GM12878 (cell line): ENCODE data around the gene KCNH4. TPM values are rescaled to one million over a fixed set of nuclear protein-coding genes. Genes with fewer than 3 reads are reported as not detected.

Experiments
- CBX3 ChIP-seq: fragments of 200-600 bp; sonication (generic); IDR thresholded peaks from 2 replicates; pipeline ENCODE4 v1.6.1; 2016; ENCODE audit warnings: low read depth, borderline replicate concordance
- CHD2 ChIP-seq: IDR thresholded peaks from 2 replicates; pipeline ENCODE4 v1.6.1; 2011; ENCODE audit warnings: low read depth, low read length, improper control_type of control experiment, borderline replicate concordance
- FOXM1 ChIP-seq: IDR thresholded peaks from 2 replicates; pipeline ENCODE4 v1.6.1; 2012; ENCODE audit warnings: low read depth, mild to moderate bottlenecking, inconsistent platforms, low read length, moderate library complexity
- PKNOX1 ChIP-seq: fragments of 450-650 bp; IDR thresholded peaks from 2 replicates; pipeline ENCODE4 v1.6.1; 2016; ENCODE audit warnings: mild to moderate bottlenecking
- POU2F2 ChIP-seq: IDR thresholded peaks from 3 replicates; pipeline ENCODE4 v1.6.1; 2011; ENCODE audit warnings: low read depth, mild to moderate bottlenecking, low read length, borderline replicate concordance
- SIX5 ChIP-seq: IDR thresholded peaks from 2 replicates; pipeline ENCODE4 v1.6.1; 2011; ENCODE audit warnings: mild to moderate bottlenecking, low read depth, low read length, moderate library complexity; ENCODE audit not compliant: severe bottlenecking
- SMARCA5 ChIP-seq: fragments of 450-650 bp; IDR thresholded peaks from 2 replicates; pipeline ENCODE4 v1.6.1; 2017; ENCODE audit warnings: mild to moderate bottlenecking
- ZNF24 ChIP-seq: fragments of 450-650 bp; IDR thresholded peaks from 2 replicates; pipeline ENCODE4 v1.6.1; 2017; ENCODE audit warnings: antibody characterized with exemption, mild to moderate bottlenecking
- ZZZ3 ChIP-seq: IDR thresholded peaks from 2 replicates; pipeline ENCODE4 v1.6.1; 2011; ENCODE audit warnings: low read depth; ENCODE audit not compliant: control insufficient read depth, insufficient read length
- polyA plus RNA-seq, 11 experiments: library from polyadenylated mRNA; depleted of rRNA in 4 of 11; unstranded in 6 of 11; stranded (reverse) in 5 of 11; fragments of >200 nt; fragmentation: Nextera tagmentation in 4 of 11; fragmentation: Illumina TruSeq in 1 of 11; extraction: Ambion mirVana in 4 of 11; extraction: Trizol in 1 of 11; gene quantifications; 1 replicate in 1 of 11; 2 replicates in 10 of 11; pipeline versions ENCODE4 v1.2.1 to v1.2.3, GENCODE V29; 2011 to 2016; ENCODE audit warnings: inconsistent platforms in 2 of 11, missing spikeins in 2 of 11, low read depth in 1 of 11
- total RNA-seq, 4 experiments: library from RNA; depleted of rRNA in 3 of 4; stranded (reverse); fragments of >200 nt in 3 of 4; fragmentation: Illumina TruSeq in 1 of 4; extraction: Trizol in 1 of 4; gene quantifications; 2 replicates each; pipeline versions ENCODE4 v1.2.1 to v1.2.3, GENCODE V29; 2013 to 2021
- TF ChIP-seq, protein P1 (sequence below): IDR thresholded peaks from 2 replicates; pipeline ENCODE4 v1.6.1; 2011; ENCODE audit warnings: mild to moderate bottlenecking, low read depth, low read length, moderate library complexity; ENCODE audit not compliant: insufficient replicate concordance
- TF ChIP-seq, protein P2 (sequence below): IDR thresholded peaks from 2 replicates; pipeline ENCODE4 v1.6.1; 2012; ENCODE audit warnings: mild to moderate bottlenecking, low read depth, low read length
- TF ChIP-seq, protein P3 (sequence below): IDR thresholded peaks from 2 replicates; pipeline ENCODE4 v1.6.1; 2011; ENCODE audit warnings: borderline replicate concordance, low read depth, mild to moderate bottlenecking, moderate library complexity, low read length; ENCODE audit not compliant: insufficient read depth, poor library complexity, severe bottlenecking

Gene KCNH4
- total and polyA plus RNA-seq, 10 of the 15 experiments (the other 5 are each of a cell fraction or from before 2014, with no cell fraction given) = 0.03 to 0.88 (median 0.10) TPM; not detected in 2

DNA sequence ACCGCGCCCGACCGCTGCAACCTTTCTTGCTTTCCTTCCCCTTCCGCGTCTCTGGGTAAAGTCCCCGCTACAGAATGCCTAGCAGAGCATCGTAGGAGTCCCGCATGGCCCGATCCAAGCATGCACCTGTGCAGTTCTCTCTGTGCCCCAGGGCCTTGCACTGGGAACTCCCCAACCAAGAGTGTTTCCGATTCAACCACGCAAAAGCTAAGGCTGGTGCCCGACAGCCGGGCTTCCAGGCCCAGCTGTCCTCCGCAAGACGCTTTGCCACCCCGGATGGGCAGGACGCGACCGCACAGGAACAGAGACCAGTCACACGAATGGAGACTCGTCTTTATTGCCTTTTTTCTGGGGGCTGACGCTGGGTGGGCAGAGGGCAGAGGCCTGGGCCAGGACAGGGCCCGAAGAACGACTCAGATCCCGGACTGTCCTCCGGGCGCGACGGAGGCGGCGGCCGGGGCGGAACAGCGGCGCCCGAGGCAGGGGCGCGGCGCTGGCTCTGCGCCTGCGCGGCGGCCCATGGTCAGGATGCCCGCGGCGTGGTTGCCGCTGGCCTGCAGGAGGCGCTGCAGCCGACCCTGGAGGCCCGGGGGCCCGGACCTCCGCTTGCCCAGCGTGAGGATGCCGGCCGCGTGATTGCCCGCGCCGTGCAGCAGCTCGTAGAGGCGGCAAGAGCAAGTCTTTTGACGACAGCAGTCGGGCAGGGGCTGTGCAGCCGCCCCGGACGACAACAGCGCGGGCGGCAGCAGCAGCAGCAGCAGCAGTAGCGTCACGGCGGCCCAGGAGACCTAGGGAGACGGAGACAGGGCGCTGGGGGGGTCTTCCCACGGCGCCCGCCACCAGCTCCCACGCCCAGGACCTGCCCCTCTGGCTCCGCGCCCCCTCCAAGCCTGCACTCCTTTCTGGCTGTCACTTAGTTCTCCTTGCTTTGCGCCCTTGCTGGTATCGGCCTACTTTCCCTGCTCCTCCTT lies 3.1 kb upstream of the KCNH4 start (continued):
- TF ChIP-seq, protein P1, sequence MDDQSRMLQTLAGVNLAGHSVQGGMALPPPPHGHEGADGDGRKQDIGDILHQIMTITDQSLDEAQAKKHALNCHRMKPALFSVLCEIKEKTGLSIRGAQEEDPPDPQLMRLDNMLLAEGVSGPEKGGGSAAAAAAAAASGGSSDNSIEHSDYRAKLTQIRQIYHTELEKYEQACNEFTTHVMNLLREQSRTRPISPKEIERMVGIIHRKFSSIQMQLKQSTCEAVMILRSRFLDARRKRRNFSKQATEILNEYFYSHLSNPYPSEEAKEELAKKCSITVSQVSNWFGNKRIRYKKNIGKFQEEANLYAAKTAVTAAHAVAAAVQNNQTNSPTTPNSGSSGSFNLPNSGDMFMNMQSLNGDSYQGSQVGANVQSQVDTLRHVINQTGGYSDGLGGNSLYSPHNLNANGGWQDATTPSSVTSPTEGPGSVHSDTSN = no peak
- peak; percentile 98 for TF ChIP-seq SMARCA5
- TF ChIP-seq, protein P2, sequence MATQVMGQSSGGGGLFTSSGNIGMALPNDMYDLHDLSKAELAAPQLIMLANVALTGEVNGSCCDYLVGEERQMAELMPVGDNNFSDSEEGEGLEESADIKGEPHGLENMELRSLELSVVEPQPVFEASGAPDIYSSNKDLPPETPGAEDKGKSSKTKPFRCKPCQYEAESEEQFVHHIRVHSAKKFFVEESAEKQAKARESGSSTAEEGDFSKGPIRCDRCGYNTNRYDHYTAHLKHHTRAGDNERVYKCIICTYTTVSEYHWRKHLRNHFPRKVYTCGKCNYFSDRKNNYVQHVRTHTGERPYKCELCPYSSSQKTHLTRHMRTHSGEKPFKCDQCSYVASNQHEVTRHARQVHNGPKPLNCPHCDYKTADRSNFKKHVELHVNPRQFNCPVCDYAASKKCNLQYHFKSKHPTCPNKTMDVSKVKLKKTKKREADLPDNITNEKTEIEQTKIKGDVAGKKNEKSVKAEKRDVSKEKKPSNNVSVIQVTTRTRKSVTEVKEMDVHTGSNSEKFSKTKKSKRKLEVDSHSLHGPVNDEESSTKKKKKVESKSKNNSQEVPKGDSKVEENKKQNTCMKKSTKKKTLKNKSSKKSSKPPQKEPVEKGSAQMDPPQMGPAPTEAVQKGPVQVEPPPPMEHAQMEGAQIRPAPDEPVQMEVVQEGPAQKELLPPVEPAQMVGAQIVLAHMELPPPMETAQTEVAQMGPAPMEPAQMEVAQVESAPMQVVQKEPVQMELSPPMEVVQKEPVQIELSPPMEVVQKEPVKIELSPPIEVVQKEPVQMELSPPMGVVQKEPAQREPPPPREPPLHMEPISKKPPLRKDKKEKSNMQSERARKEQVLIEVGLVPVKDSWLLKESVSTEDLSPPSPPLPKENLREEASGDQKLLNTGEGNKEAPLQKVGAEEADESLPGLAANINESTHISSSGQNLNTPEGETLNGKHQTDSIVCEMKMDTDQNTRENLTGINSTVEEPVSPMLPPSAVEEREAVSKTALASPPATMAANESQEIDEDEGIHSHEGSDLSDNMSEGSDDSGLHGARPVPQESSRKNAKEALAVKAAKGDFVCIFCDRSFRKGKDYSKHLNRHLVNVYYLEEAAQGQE = no peak
- no peak for TF ChIP-seq PKNOX1
- TF ChIP-seq, protein P3, sequence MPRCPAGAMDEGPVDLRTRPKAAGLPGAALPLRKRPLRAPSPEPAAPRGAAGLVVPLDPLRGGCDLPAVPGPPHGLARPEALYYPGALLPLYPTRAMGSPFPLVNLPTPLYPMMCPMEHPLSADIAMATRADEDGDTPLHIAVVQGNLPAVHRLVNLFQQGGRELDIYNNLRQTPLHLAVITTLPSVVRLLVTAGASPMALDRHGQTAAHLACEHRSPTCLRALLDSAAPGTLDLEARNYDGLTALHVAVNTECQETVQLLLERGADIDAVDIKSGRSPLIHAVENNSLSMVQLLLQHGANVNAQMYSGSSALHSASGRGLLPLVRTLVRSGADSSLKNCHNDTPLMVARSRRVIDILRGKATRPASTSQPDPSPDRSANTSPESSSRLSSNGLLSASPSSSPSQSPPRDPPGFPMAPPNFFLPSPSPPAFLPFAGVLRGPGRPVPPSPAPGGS = no peak
- no peak for TF ChIP-seq FOXM1
- no peak for TF ChIP-seq CBX3
- 0 out of 2 replicates have a peak, but pooled peaks have one; percentile 40 for TF ChIP-seq ZNF24
- TF ChIP-seq ZZZ3 = no peak
- TF ChIP-seq CHD2 = no peak
- no peak for TF ChIP-seq SIX5
- TF ChIP-seq POU2F2 = no peak
